Fibroblast of skin of right biceps (primary cell): ENCODE data around the gene CBX3.
"Not testable (repeated sequence)": the region's sequence is repeated elsewhere in the genome, so short reads cannot be mapped to it uniquely, and the experiment has no call there.

Source experiments
- DNase-seq: peaks from one replicate; pipeline ENCODE4 v3.0.0-alpha.2; 2013

The CBX3 gene

GRCh38 chr7:26208040-26208439 lies 6.5 kb downstream of the CBX3 start:
- no peak for DNase-seq

- no peak for DNase-seq
These were observed 11.6 kb downstream of the CBX3 start for GRCh38 chr7:26212921-26213718.

- no peak for DNase-seq
These were observed 12.4 kb downstream of the CBX3 start for GRCh38 chr7:26213807-26214515.

GRCh38 chr7:26216049-26216448 lies 14.5 kb downstream of the CBX3 start:
- no peak for DNase-seq

GRCh38 chr7:26224359-26224758 lies 22.8 kb downstream of the CBX3 start:
- no peak for DNase-seq

GRCh38 chr7:26227987-26228386 lies 26.4 kb downstream of the CBX3 start:
- DNase-seq, result no peak

GRCh38 chr7:26233902-26234511 lies 32.5 kb downstream of the CBX3 start:
- DNase-seq, result no peak

GRCh38 chr7:26237035-26237807 lies 35.7 kb downstream of the CBX3 start:
- DNase-seq, result no peak

GRCh38 chr7:26238032-26238431 lies 36.5 kb downstream of the CBX3 start:
- DNase-seq, result no peak

GRCh38 chr7:26245150-26245549 lies 43.6 kb downstream of the CBX3 start:
- no peak for DNase-seq

- no peak for DNase-seq
These were observed 48.7 kb downstream of the CBX3 start for GRCh38 chr7:26250239-26250638.

GRCh38 chr7:26261866-26262265 lies 60.3 kb downstream of the CBX3 start:
- not testable (repeated sequence) for DNase-seq
